Kidney glomerular epithelial cell (primary cell): ENCODE measurements around the gene ELK3.
A peak's percentile ranks its signal among the peaks of the same experiment; 100 is the strongest.

Source experiments
- DNase-seq: peaks from one replicate; lab custom pipeline; 2025; lab: John Stamatoyannopoulos, UW

ELK3 gene

GRCh38 chr12:96193725-96194575 lies at the start of gene ELK3:
TSS of gene ELK3 (plus strand) at chr12:96194375.
- DNase-seq = peak; percentile 46

GRCh38 chr12:96146747-96147146 lies 47.4 kb upstream of the ELK3 start:
- DNase-seq = no peak

GRCh38 chr12:96150442-96150841 lies 43.7 kb upstream of the ELK3 start:
- no peak for DNase-seq

- no peak for DNase-seq
Measured at GRCh38 chr12:96152164-96152563, 42.0 kb upstream of the ELK3 start.

GRCh38 chr12:96153131-96153725 lies 40.9 kb upstream of the ELK3 start:
- DNase-seq = no peak

GRCh38 chr12:96155181-96155580 lies 39.0 kb upstream of the ELK3 start:
- no peak for DNase-seq

- DNase-seq = peak; percentile 55
Measured at GRCh38 chr12:96155781-96156180, 38.4 kb upstream of the ELK3 start.

- no peak for DNase-seq
Measured at GRCh38 chr12:96156211-96156610, 38.0 kb upstream of the ELK3 start.

GRCh38 chr12:96157427-96157826 lies 36.7 kb upstream of the ELK3 start:
- DNase-seq = no peak

GRCh38 chr12:96164951-96165811 lies 29.0 kb upstream of the ELK3 start:
- DNase-seq = no peak

- DNase-seq = no peak
Measured at GRCh38 chr12:96166765-96167164, 27.4 kb upstream of the ELK3 start.

GRCh38 chr12:96167492-96167891 lies 26.7 kb upstream of the ELK3 start:
- no peak for DNase-seq

GRCh38 chr12:96170328-96170727 lies 23.8 kb upstream of the ELK3 start:
- DNase-seq = no peak

- DNase-seq = no peak
Measured at GRCh38 chr12:96170762-96171161, 23.4 kb upstream of the ELK3 start.

GRCh38 chr12:96171905-96172304 lies 22.3 kb upstream of the ELK3 start:
- DNase-seq = no peak

GRCh38 chr12:96172981-96173380 lies 21.2 kb upstream of the ELK3 start:
- DNase-seq = no peak

GRCh38 chr12:96176575-96176974 lies 17.6 kb upstream of the ELK3 start:
- DNase-seq = no peak

- DNase-seq = no peak
Measured at GRCh38 chr12:96177013-96177412, 17.2 kb upstream of the ELK3 start.

GRCh38 chr12:96183734-96184370 lies 10.3 kb upstream of the ELK3 start:
- DNase-seq = no peak

- DNase-seq = no peak
Measured at GRCh38 chr12:96185914-96186313, 8.3 kb upstream of the ELK3 start.

GRCh38 chr12:96186607-96187301 lies 7.4 kb upstream of the ELK3 start:
- DNase-seq = no peak

GRCh38 chr12:96187956-96188355 lies 6.2 kb upstream of the ELK3 start:
- DNase-seq = no peak
